Measurements from ENCODE around the gene ENDOV.

ENDOV gene

DNA sequence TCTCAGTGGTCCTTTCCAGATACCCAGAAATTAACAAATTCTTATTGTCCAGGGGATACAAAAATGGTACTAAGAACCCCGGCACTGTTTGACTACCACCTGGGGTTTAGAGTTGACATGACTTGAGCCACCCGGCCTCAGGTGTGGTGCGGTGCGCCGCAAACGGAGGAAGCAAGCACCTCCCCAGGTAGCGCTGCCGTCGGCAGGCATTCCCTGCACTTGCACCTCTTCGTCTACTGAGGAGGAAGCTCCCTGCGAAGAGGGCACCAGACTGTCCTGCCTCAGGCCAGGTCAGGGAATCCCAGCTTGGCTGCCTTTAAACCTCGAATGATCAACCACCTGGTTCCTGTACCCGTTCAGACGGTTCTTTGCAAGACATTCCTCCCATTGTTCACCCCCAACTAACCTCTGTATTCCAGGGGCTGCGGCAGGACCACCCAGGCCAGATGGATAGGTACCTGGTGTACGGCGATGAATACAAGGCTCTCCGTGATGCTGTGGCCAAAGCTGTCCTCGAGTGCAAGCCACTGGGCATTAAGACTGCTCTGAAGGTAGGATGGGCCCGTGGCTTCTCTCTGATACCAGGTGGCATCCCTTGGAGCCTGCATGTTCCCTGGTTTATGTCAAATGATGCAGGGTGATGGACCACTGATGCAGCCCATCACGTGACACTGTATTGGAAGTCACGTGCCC is 40.8 kb upstream of the ENDOV start:
- DNase-seq (ENCODE audit: low spot score) = no peak
- no peak for TF ChIP-seq CTCF (IDR thresholded peaks at IDR 0.05; ENCODE audit: extremely low read depth, insufficient read depth, missing control alignments)
- in situ Hi-C loops (cut with MboI; ENCODE audit: low pct_unique_long_range_greater_than_20kb, low sequenced_read_pairs, unreplicated experiment) = no loop called here

DNA sequence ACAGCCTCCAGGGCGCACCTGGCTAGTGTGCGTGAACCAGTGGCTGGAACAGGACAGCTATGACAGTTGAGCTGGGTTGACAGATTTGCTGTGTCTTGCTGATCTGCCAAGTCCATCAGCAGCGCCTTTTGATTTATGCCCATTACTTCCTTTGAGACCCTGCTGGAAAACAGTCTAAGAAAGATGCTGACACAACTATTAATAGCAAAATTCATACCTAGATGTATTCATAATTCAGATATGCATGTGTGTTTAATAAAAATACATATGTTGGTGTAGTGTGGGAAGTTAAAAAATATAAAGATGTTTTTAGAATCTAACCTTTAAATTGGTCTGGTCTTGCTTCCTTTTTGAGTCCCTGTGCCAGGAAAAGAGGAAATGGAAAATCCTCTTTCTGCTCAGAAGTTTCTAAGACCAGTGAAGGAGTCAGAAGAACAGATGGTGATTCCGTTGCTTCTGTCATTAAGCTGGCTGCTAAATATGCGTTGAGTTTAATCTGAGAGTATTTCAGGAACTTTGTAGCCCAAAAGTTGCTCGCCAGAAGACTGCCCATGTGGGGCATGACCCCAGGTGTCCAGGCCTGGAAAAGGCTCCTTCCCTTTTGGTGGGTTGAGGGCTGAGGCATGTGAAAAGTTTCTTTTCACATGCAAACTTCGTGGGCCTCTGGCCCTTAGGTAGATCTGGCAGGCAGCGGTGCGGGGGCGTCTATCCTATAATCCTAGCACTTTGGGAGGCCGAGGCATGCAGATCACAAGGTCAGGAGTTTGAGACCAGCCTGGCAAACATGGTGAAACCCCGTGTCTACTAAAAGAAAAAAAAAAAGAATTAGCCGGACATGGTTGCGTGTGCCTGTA is 40.0 kb upstream of the ENDOV start:
- no peak for TF ChIP-seq CTCF (IDR thresholded peaks at IDR 0.05; ENCODE audit: extremely low read depth, insufficient read depth, missing control alignments)
- in situ Hi-C loops (cut with MboI; ENCODE audit: low pct_unique_long_range_greater_than_20kb, low sequenced_read_pairs, unreplicated experiment) = no loop called here
- no peak for DNase-seq (ENCODE audit: low spot score)

DNA sequence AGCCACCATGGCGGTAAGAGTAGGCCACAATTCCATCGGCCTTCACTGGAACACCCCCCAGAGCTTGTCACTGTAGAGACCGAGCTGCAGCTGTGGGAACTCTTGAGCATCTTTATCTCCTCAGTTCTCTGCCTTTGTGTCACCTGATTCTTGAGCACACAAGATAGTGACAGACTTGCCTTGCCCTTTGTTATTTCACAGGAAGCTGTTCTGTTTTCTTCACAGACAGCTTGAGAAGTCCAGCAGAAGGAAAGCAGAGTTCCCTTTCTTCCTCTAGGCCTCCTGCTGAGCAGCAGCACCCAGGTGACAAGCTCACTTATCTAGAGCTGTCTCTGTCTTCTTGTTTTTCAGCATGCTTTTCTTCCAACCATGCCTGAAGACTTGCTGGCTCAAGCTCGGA is 38.4 kb upstream of the ENDOV start:
- in situ Hi-C loops (cut with MboI; ENCODE audit: low pct_unique_long_range_greater_than_20kb, low sequenced_read_pairs, unreplicated experiment) = no loop called here
- DNase-seq (ENCODE audit: low spot score) = no peak
- no peak for TF ChIP-seq CTCF (IDR thresholded peaks at IDR 0.05; ENCODE audit: extremely low read depth, insufficient read depth, missing control alignments)

DNA sequence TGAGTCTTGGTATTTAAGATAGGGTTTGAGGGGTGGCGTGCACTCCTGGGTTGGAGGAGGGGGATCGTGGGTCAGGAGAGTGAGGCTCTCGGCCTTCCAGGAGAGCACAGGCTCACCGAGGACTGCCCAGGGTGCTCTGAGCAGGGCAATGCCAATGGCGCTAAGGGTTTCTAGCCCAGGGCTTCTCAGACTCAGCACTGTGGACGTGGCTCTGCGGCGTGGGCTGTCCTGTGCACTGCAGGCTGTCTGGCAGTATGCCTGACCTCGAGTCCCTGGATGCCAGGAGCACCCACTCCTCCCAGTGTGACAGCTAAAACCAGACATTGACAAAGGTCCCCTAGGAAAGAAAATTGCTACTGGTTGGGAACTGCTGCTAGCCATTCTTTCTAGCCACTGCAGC is 37.2 kb upstream of the ENDOV start:
- in situ Hi-C loops (cut with MboI; ENCODE audit: low pct_unique_long_range_greater_than_20kb, low sequenced_read_pairs, unreplicated experiment) = no loop called here
- no peak for DNase-seq (ENCODE audit: low spot score)
- no peak for TF ChIP-seq CTCF (IDR thresholded peaks at IDR 0.05; ENCODE audit: extremely low read depth, insufficient read depth, missing control alignments)

- no peak for TF ChIP-seq CTCF (IDR thresholded peaks at IDR 0.05; ENCODE audit: extremely low read depth, insufficient read depth, missing control alignments)
- in situ Hi-C loops (cut with MboI; ENCODE audit: low pct_unique_long_range_greater_than_20kb, low sequenced_read_pairs, unreplicated experiment) = no loop called here
- no peak for DNase-seq (ENCODE audit: low spot score)
Measured at GRCh38 chr17:80379348-80379747, 35.6 kb upstream of the ENDOV start.

- DNase-seq (ENCODE audit: low spot score) = no peak
- in situ Hi-C loops (cut with MboI; ENCODE audit: low pct_unique_long_range_greater_than_20kb, low sequenced_read_pairs, unreplicated experiment) = no loop called here
- no peak for TF ChIP-seq CTCF (IDR thresholded peaks at IDR 0.05; ENCODE audit: extremely low read depth, insufficient read depth, missing control alignments)
Measured at GRCh38 chr17:80380068-80380467, 34.9 kb upstream of the ENDOV start.
